Body of pancreas (tissue), 4 donors: ENCODE data around the gene RALB. TPM values are rescaled to one million over a fixed set of nuclear protein-coding genes. Genes with fewer than 3 reads are reported as not detected.

Experiments
- ATAC-seq: fragments of 150-250 bp; one replicate; pipeline ENCODE4 v1.9.1; 2016
- DNase-seq, 4 donors: peaks; one replicate each; pipeline ENCODE4 v3.0.0-alpha.2; 2019
- H3K27ac ChIP-seq, 4 donors: fragments of 200-600 bp; sonication (generic); 1 replicate in 3 of 4; 2 replicates in 1 of 4; pipeline versions ENCODE4 v1.5.1 to v1.6.1; 2016 to 2019; ENCODE audit warnings: mild to moderate bottlenecking in 1 of 4, mixed read lengths in 1 of 4, moderate library complexity in 1 of 4
- H3K27me3 ChIP-seq, 2 donors: fragments of 200-600 bp; sonication (generic); one replicate each; pipeline ENCODE4 v1.6.0; 2016; ENCODE audit warnings: mild to moderate bottlenecking in 1 of 2
- H3K36me3 ChIP-seq, 2 donors: fragments of 200-600 bp; sonication (generic); replicated peaks in 1 of 2; 2 replicates each; pipeline ENCODE4 v1.5.1; 2016; ENCODE audit warnings: low read depth in 2 of 2; ENCODE audit not compliant: insufficient read depth in 1 of 2
- H3K4me1 ChIP-seq: fragments of 200-600 bp; sonication (generic); one replicate; pipeline ENCODE4 v1.6.0; 2016
- H3K4me3 ChIP-seq, 2 donors: fragments of 200-600 bp; sonication (generic); 1 replicate in 1 of 2; 2 replicates in 1 of 2; pipeline ENCODE4 v1.5.1; 2016 to 2019
- H3K9me3 ChIP-seq, 3 donors: fragments of 200-600 bp; sonication (generic); 1 replicate in 2 of 3; 2 replicates in 1 of 3; pipeline ENCODE4 v1.5.1; 2016
- CTCF ChIP-seq, 7 experiments: fragments of 450-650 bp in 4 of 7; fragments of 200-600 bp in 3 of 7; sonication (generic) in 3 of 7; IDR thresholded peaks; one replicate each; pipeline ENCODE4 v1.5.1; 2016 to 2019; ENCODE audit warnings: antibody characterized with exemption in 7 of 7
- POLR2A ChIP-seq, 3 donors: fragments of 450-650 bp; IDR thresholded peaks; one replicate each; pipeline ENCODE4 v1.6.1; 2016; ENCODE audit warnings: antibody characterized with exemption in 3 of 3, mild to moderate bottlenecking in 2 of 3
- WGBS, 2 donors: methylation state at CpG; one replicate each; pipeline ENCODE4 v1.1.5; 2017; 5-methylcytosine and 5-hydroxymethylcytosine counted together
- intact Hi-C: fragments of 100-400 bp; cut with DNase I; formaldehyde crosslinking; loops from one replicate; pipeline ENCODE4 v1.15.1; 2023
- total RNA-seq, 2 donors: library from RNA; depleted of rRNA; stranded (reverse); fragments of >200 nt; gene quantifications; one replicate each; pipeline ENCODE4 v1.1.0, GENCODE V29; 2016

Gene RALB
- total RNA-seq, 2 donors from 2014 or later = 17.8 to 21.3 TPM

- ATAC-seq (no peak), DNase-seq (no peak)
- TF ChIP-seq CTCF (IDR thresholded peaks at IDR 0.05) (no peak), POLR2A (IDR thresholded peaks at IDR 0.05) (no peak)
- Histone ChIP-seq H3K36me3 (no peaks in the 10 kb centered on the region), H3K27ac (no peak overlapping the region), H3K27me3 (no peaks in the 10 kb centered on the region), H3K4me3 (no peak overlapping the region), H3K4me1 (peaks cover 31% of the 10 kb centered on the region), H3K9me3 (no peaks in the 10 kb centered on the region)
- 88 to 89% methylated on average over 8 of the region's 8 CpGs for WGBS, 2 donors
- intact Hi-C loops = no loop called here
These were observed 31.0 kb upstream of the RALB start for GRCh38 chr2:120221616-120222015.

GRCh38 chr2:120222186-120223033 is 30.2 kb upstream of the RALB start:
- H3K4me1 ChIP-seq = peaks cover 31% of the 10 kb centered on the region
- H3K36me3 ChIP-seq = no peaks in the 10 kb centered on the region
- WGBS, 2 donors = 77 to 95% methylated on average over 35 to 48 of the region's 49 CpGs
- intact Hi-C loops = no loop called here
- ATAC-seq (no peak), DNase-seq (no peak)
- peak overlapping the region; percentile 14 to 26 for H3K4me3 ChIP-seq
- no peaks in the 10 kb centered on the region for H3K27me3 ChIP-seq
- TF ChIP-seq POLR2A (IDR thresholded peaks at IDR 0.05) (no peak), CTCF (IDR thresholded peaks at IDR 0.05) (no peak)
- H3K27ac ChIP-seq = peak overlapping the region; percentile 79 to 92 (median 86)
- H3K9me3 ChIP-seq = no peaks in the 10 kb centered on the region

DNA sequence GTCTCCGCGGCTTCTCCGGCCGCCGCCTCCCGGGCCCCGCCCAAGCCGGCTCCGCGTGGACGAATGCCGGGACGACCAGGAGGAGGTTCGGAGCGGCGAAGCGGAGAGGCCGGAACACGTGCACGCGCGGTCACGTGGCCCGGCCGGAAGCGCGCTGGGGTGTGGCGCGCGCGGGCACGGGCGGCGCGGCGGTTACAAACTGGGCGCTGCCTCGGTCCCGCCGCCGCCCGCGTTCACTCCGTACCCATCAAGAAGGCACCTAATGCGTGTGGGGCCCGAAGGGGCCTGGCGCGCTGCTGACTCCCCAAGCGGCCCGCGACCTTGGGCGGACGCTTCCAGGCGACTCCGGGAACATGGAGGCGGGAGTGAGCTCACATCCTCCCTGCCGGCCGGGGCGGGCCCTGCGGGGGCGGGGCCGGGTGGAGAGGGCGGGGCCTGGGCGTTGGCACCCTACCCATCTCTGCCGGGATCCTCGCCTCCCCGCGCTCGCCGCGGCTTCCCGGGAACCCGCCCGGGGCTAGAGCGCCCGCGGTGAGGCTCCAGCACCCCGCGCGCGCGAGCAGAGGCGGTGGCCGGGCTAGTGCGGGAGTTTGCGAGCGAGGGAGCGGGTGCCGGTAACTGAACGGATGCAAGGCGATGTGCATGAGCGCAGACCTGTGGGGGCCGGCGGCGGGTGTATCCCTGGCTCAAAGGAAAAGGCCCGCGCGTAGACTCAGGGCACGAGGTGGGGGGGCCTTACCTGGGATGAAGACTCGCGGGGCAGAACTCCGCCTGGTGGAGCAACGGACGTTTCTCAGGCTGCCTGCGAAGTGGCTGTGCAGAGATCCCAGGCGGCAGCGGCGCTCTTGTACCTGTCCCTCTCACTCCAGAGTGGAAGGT is 29.4 kb upstream of the RALB start, which contains the start of gene TMEM185B:
Gene TMEM185B (minus strand): TSS at position 367 of the 879 bp plus-strand sequence. CDS start 424 bp downstream, outside the sequence.
- ATAC-seq (peak; percentile 98), DNase-seq (peak; percentile 90 to 93 (median 90))
- intact Hi-C loops = no loop called here
- peaks cover 31% of the 10 kb centered on the region for H3K4me1 ChIP-seq
- WGBS, 2 donors = 1 to 8% methylated on average over 10 to 81 of the region's 108 CpGs
- TF ChIP-seq POLR2A (IDR thresholded peaks at IDR 0.05) (peak; percentile 65 to 68 (median 67)), CTCF (IDR thresholded peaks at IDR 0.05) (peak in 6 of 7 experiments; percentile 18 to 58 (median 52))
- H3K4me3 ChIP-seq = peak within 1 kb of the TSS; percentile 14 to 26
- no peaks in the 10 kb centered on the region for H3K36me3 ChIP-seq
- no peaks in the 10 kb centered on the region for H3K27me3 ChIP-seq
- no peaks in the 10 kb centered on the region for H3K9me3 ChIP-seq
- peak within 1 kb of the TSS; percentile 79 to 92 (median 86) for H3K27ac ChIP-seq

DNA sequence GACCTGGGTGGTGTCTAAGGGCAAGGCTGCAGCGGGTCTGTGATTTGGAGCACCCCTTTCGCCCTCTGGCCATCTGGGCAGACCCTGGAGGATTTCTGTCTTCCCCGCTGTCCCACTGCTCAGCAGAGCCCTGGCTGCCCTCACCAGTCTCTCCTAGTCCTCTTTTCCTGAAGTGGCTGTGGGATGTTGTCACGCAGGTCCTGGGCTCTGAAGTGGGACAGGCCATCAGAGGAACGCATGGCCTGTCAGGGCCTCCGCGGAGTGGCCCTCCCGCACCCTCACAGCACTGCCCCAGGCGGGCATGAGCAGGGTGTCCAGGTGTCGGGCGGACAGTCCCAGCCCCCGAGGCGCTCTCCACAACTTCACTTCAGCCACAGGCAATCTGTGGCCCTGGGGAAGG is 28.4 kb upstream of the RALB start:
- H3K27me3 ChIP-seq = no peaks in the 10 kb centered on the region
- H3K27ac ChIP-seq = peak overlapping the region in 2 of 4 donors; percentile 81 to 91
- peaks cover 31% of the 10 kb centered on the region for H3K4me1 ChIP-seq
- intact Hi-C loops = no loop called here
- DNase-seq (no peak), ATAC-seq (no peak)
- H3K4me3 ChIP-seq = no peak overlapping the region
- H3K9me3 ChIP-seq = no peaks in the 10 kb centered on the region
- WGBS, 2 donors = 95 to 96% methylated on average over 7 to 13 of the region's 13 CpGs
- no peaks in the 10 kb centered on the region for H3K36me3 ChIP-seq
- TF ChIP-seq CTCF (IDR thresholded peaks at IDR 0.05) (no peak), POLR2A (IDR thresholded peaks at IDR 0.05) (no peak)
